Activated CD4-positive, alpha-beta T cell treated with anti-CD3 and anti-CD28 coated beads, Interleukin-10, Interleukin-2, amounts not matched to agents 100 ng/mL and 50 ng/mL, durations not matched to agents 16 hours and 8 hours (primary cell): Measurements from ENCODE around the gene ODF2.
"Not testable (repeated sequence)": the region's sequence is repeated elsewhere in the genome, so short reads cannot be mapped to it uniquely, and the experiment has no call there.

Experiments
- DNase-seq: peaks from one replicate; pipeline ENCODE4 v3.0.0-alpha.2; 2020

The ODF2 gene

GRCh38 chr9:128424268-128424780 is 31.5 kb upstream of the ODF2 start:
- no peak for DNase-seq

- DNase-seq = no peak
These were observed 26.9 kb upstream of the ODF2 start for GRCh38 chr9:128428644-128429512.

- no peak for DNase-seq
These were observed 26.2 kb upstream of the ODF2 start for GRCh38 chr9:128429513-128430086.

- DNase-seq = no peak
These were observed 24.6 kb upstream of the ODF2 start for GRCh38 chr9:128431207-128431606.

GRCh38 chr9:128434340-128434739 is 21.5 kb upstream of the ODF2 start:
- no peak for DNase-seq

- DNase-seq = no peak
These were observed 20.2 kb upstream of the ODF2 start for GRCh38 chr9:128435611-128436010.

GRCh38 chr9:128438343-128439109 is 17.3 kb upstream of the ODF2 start:
- peak; percentile 89 for DNase-seq

GRCh38 chr9:128439273-128439672 is 16.5 kb upstream of the ODF2 start:
- no peak for DNase-seq

- no peak for DNase-seq
These were observed 13.7 kb upstream of the ODF2 start for GRCh38 chr9:128442150-128442549.

GRCh38 chr9:128446505-128446904 is 9.3 kb upstream of the ODF2 start:
- not testable (repeated sequence) for DNase-seq

GRCh38 chr9:128448746-128449145 is 7.1 kb upstream of the ODF2 start:
- DNase-seq = no peak

- no peak for DNase-seq
These were observed 815 bp upstream of the ODF2 start for GRCh38 chr9:128454991-128455390.

- peak; percentile 83 for DNase-seq
These were observed 831 bp downstream of the ODF2 start for GRCh38 chr9:128456613-128457061.

- DNase-seq = no peak
These were observed 1.4 kb downstream of the ODF2 start for GRCh38 chr9:128457207-128457606.

- no peak for DNase-seq
These were observed 3.2 kb downstream of the ODF2 start for GRCh38 chr9:128459011-128459410.

GRCh38 chr9:128469070-128469469 is 13.3 kb downstream of the ODF2 start:
- DNase-seq = no peak

- DNase-seq = no peak
These were observed 14.8 kb downstream of the ODF2 start for GRCh38 chr9:128470560-128470959.

- no peak for DNase-seq
These were observed 17.3 kb downstream of the ODF2 start for GRCh38 chr9:128473104-128473503.

- DNase-seq = no peak
These were observed 20.1 kb downstream of the ODF2 start for GRCh38 chr9:128475867-128476266.

GRCh38 chr9:128479262-128479661 is 23.5 kb downstream of the ODF2 start:
- no peak for DNase-seq

GRCh38 chr9:128481561-128481960 is 25.8 kb downstream of the ODF2 start:
- DNase-seq = no peak

- no peak for DNase-seq
These were observed 26.4 kb downstream of the ODF2 start for GRCh38 chr9:128482186-128482585.

- DNase-seq = no peak
These were observed 29.0 kb downstream of the ODF2 start for GRCh38 chr9:128484686-128485413.
